ENCODE data around the gene ITGB8.
"Not testable (repeated sequence)": the region's sequence is repeated elsewhere in the genome, so short reads cannot be mapped to it uniquely, and the experiment has no call there.

ITGB8 gene

GRCh38 chr7:20330239-20330927 is at the start of gene ITGB8:
ITGB8 (plus strand) TSS chr7:20330900; CDS start chr7:20331807, 907 bp downstream.
- peak; percentile 72 for DNase-seq (ENCODE audit: low read depth)

- no peak for DNase-seq (ENCODE audit: low read depth)
Measured at GRCh38 chr7:20282959-20283358, 47.7 kb upstream of the ITGB8 start.

- no peak for DNase-seq (ENCODE audit: low read depth)
Measured at GRCh38 chr7:20283385-20283784, 47.3 kb upstream of the ITGB8 start.

GRCh38 chr7:20284003-20284770 is 46.5 kb upstream of the ITGB8 start:
- no peak for DNase-seq (ENCODE audit: low read depth)

- DNase-seq (ENCODE audit: low read depth), result no peak
Measured at GRCh38 chr7:20284771-20285143, 45.9 kb upstream of the ITGB8 start.

GRCh38 chr7:20287317-20287716 is 43.4 kb upstream of the ITGB8 start:
- no peak for DNase-seq (ENCODE audit: low read depth)

- no peak for DNase-seq (ENCODE audit: low read depth)
Measured at GRCh38 chr7:20288036-20288435, 42.7 kb upstream of the ITGB8 start.

- no peak for DNase-seq (ENCODE audit: low read depth)
Measured at GRCh38 chr7:20290505-20291111, 40.1 kb upstream of the ITGB8 start.

- no peak for DNase-seq (ENCODE audit: low read depth)
Measured at GRCh38 chr7:20293336-20293735, 37.4 kb upstream of the ITGB8 start.

GRCh38 chr7:20296444-20296843 is 34.3 kb upstream of the ITGB8 start:
- DNase-seq (ENCODE audit: low read depth), result no peak

- DNase-seq (ENCODE audit: low read depth), result no peak
Measured at GRCh38 chr7:20296901-20297300, 33.8 kb upstream of the ITGB8 start.

GRCh38 chr7:20298486-20298901 is 32.2 kb upstream of the ITGB8 start:
- no peak for DNase-seq (ENCODE audit: low read depth)

GRCh38 chr7:20299145-20299544 is 31.6 kb upstream of the ITGB8 start:
- DNase-seq (ENCODE audit: low read depth), result no peak

- DNase-seq (ENCODE audit: low read depth), result no peak
Measured at GRCh38 chr7:20299647-20300312, 30.9 kb upstream of the ITGB8 start.

GRCh38 chr7:20301311-20301939 is 29.3 kb upstream of the ITGB8 start:
- no peak for DNase-seq (ENCODE audit: low read depth)

- not testable (repeated sequence) for DNase-seq (ENCODE audit: low read depth)
Measured at GRCh38 chr7:20302300-20302699, 28.4 kb upstream of the ITGB8 start.

GRCh38 chr7:20302891-20303290 is 27.8 kb upstream of the ITGB8 start:
- no peak for DNase-seq (ENCODE audit: low read depth)

GRCh38 chr7:20304366-20304765 is 26.3 kb upstream of the ITGB8 start:
- no peak for DNase-seq (ENCODE audit: low read depth)

- DNase-seq (ENCODE audit: low read depth), result no peak
Measured at GRCh38 chr7:20305726-20306125, 25.0 kb upstream of the ITGB8 start.

- DNase-seq (ENCODE audit: low read depth), result no peak
Measured at GRCh38 chr7:20306180-20306946, 24.3 kb upstream of the ITGB8 start.

GRCh38 chr7:20307119-20307518 is 23.6 kb upstream of the ITGB8 start:
- no peak for DNase-seq (ENCODE audit: low read depth)
